PC-9 (cell line): ENCODE results near the gene MAST1. TPM values are rescaled to one million over a fixed set of nuclear protein-coding genes. Genes with fewer than 3 reads are reported as not detected.
A peak's percentile ranks its signal among the peaks of the same experiment; 100 is the strongest.

Experiments used
- BruUV-seq: library from RNA; stranded (reverse); fragments of 400-500 nt; replicated peaks from 2 replicates; lab custom pipeline; 2021; lab: Mats Ljungman, UMichigan
- CTCF ChIA-PET: fragments of 300-600 bp; sonication (Branson Sonifier 250); formaldehyde crosslinking; loops from one replicate; lab custom pipeline; 2022; ENCODE audit warnings: antibody characterized with exemption; lab: Charles Lee
- POLR2A ChIA-PET: fragments of 300-600 bp; sonication (Branson Sonifier 250); formaldehyde crosslinking; loops from one replicate; lab custom pipeline; 2022; ENCODE audit warnings: antibody characterized with exemption; ENCODE audit not compliant: unreplicated experiment; lab: Charles Lee
- DNase-seq, 2 experiments: peaks; one replicate each; pipeline versions ENCODE4 v3.0.0 to v3.0.0-alpha.2; 2015 to 2022; ENCODE audit warnings: mixed read lengths in 1 of 2
- H2AFZ ChIP-seq: fragments of 200-600 bp; sonication (generic); 2 replicates; pipeline ENCODE4 v1.8.1; 2017; ENCODE audit warnings: antibody characterized with exemption
- H3F3A ChIP-seq: fragments of 200-600 bp; sonication (generic); 2 replicates; pipeline ENCODE4 v1.8.1; 2017; ENCODE audit warnings: antibody characterized with exemption, mild to moderate bottlenecking, low read depth; ENCODE audit not compliant: insufficient read depth
- H3K27ac ChIP-seq: fragments of 200-600 bp; sonication (generic); 2 replicates; pipeline ENCODE4 v1.6.1; 2016; ENCODE audit warnings: mixed run types
- H3K27me3 ChIP-seq: fragments of 200-600 bp; sonication (generic); 2 replicates; pipeline ENCODE4 v1.6.1; 2016; ENCODE audit warnings: low read depth, mixed run types; ENCODE audit not compliant: insufficient read depth
- H3K36me3 ChIP-seq: fragments of 200-600 bp; sonication (generic); 2 replicates; pipeline ENCODE4 v1.6.1; 2016; ENCODE audit warnings: low read depth, mixed run types
- H3K4me1 ChIP-seq: fragments of 200-600 bp; sonication (generic); replicated peaks from 2 replicates; pipeline ENCODE4 v1.6.1; 2016; ENCODE audit warnings: mixed run types; ENCODE audit not compliant: insufficient read depth
- H3K4me2 ChIP-seq: fragments of 200-600 bp; sonication (generic); 2 replicates; pipeline ENCODE4 v1.6.1; 2017; ENCODE audit warnings: mixed run types
- H3K4me3 ChIP-seq: fragments of 200-600 bp; sonication (generic); 2 replicates; pipeline ENCODE4 v1.6.1; 2016; ENCODE audit warnings: mixed run types
- H3K79me2 ChIP-seq: fragments of 200-600 bp; sonication (generic); 2 replicates; pipeline ENCODE4 v1.6.1; 2017; ENCODE audit warnings: low read depth, mixed run types
- H3K9me2 ChIP-seq: fragments of 200-600 bp; sonication (generic); 2 replicates; pipeline ENCODE4 v1.8.1; 2017; ENCODE audit warnings: mild to moderate bottlenecking; ENCODE audit not compliant: insufficient read depth
- H3K9me3 ChIP-seq: fragments of 200-600 bp; sonication (generic); 2 replicates; pipeline ENCODE4 v1.8.1; 2016; ENCODE audit warnings: low read depth; ENCODE audit not compliant: insufficient read depth
- H4K20me1 ChIP-seq: fragments of 200-600 bp; sonication (generic); 2 replicates; pipeline ENCODE4 v1.8.1; 2017; ENCODE audit not compliant: insufficient read depth
- EZH2 ChIP-seq: fragments of 200-600 bp; sonication (generic); IDR thresholded peaks from 2 replicates; pipeline ENCODE4 v1.8.0; 2017; ENCODE audit warnings: antibody characterized with exemption, low read depth
- intact Hi-C: fragments of 100-400 bp; cut with micrococcal nuclease; formaldehyde crosslinking; loops from one replicate; pipeline ENCODE4 v1.10.0; 2022; ENCODE audit not compliant: unreplicated experiment
- total RNA-seq: library from RNA; stranded (reverse); gene quantifications from 2 replicates; pipeline ENCODE4 v1.2.3, GENCODE V29; 2021
- TF ChIP-seq, protein P1 (sequence below): fragments of 200-600 bp; sonication (generic); conservative IDR thresholded peaks from 2 replicates; pipeline ENCODE4 v1.6.1; 2017; ENCODE audit warnings: mixed run types, antibody characterized with exemption, mild to moderate bottlenecking, moderate library complexity

The MAST1 gene
- total RNA-seq, 1 experiment from 2014 or later = 11.9 TPM

DNA sequence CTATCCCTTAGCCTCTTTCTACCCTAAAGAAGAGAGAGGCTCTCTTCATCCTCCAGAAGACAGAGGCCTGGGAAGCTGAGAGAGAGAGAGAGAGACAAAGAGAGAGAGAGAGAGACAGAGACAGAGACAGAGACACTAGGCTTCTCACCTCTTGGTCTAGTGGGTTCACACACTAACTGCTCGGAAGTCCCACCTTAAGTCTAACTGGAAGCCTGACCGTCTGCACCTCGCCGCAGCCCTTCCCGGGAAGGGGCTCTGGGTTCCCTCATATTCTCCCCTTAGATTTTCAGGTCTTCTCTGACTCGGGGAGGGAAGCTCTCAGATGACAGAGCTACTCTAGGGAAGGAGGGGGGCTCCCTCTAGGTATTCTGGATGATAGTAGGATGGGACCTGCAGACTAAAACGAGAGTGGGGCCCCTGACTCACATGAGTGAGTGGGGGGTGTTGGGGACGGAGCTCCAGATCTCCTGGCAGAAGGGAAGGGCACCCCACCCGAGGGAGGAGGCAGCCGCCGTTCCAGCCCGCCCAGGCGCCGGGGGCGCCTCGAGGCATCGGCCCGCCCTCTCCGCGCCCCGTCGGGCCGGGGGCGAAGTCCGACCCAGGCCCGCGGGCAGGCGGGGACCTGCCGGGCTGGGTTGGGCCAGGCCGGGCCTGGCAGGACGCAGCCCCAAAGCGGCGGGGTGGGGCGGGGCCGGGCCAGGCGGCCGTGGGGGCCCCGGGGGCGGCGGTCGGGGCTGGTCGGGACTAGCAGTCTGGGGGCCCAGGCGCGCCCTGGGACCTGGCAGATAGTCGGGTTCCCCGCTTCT lies 49.0 kb upstream of the MAST1 start:
- peaks cover 79% of the 10 kb centered on the region for H3F3A ChIP-seq
- peaks cover 52% of the 10 kb centered on the region for H3K79me2 ChIP-seq
- peak in 1 of 2 experiments; percentile 42 for DNase-seq
- no peaks in the 10 kb centered on the region for H3K9me3 ChIP-seq
- ChIA-PET CTCF (interaction anchor here (0.6 kb wide), 2 partner anchors 23 to 34 kb away, joined by 3 to 8 read pairs; no protein-coding TSS in a partner anchor), POLR2A (interaction anchor here (0.5 to 1.8 kb wide), 7 partner anchors 11 to 328 kb away, joined by 3 to 18 read pairs (median 4); partner anchors contain the start of genes RNASEH2A, ZNF490 and ZNF791)
- H3K27ac ChIP-seq = peak overlapping the region; percentile 86
- intact Hi-C loops = loop anchor here (5.0 to 10.0 kb wide), 2 partner anchors 373 to 1056 kb away; no protein-coding TSS in a partner anchor
- no peaks in the 10 kb centered on the region for H3K27me3 ChIP-seq
- H3K36me3 ChIP-seq = no peaks in the 10 kb centered on the region; the same call in 1 of the 2 replicates
- H3K4me1 ChIP-seq = peaks cover 61% of the 10 kb centered on the region
- H2AFZ ChIP-seq = 0 out of 2 replicates have a peak overlapping the region, but pooled peaks have one; percentile 25
- BruUV-seq = no TSS peak
- H3K4me2 ChIP-seq = peak overlapping the region; percentile 91
- H4K20me1 ChIP-seq = peaks cover 18% of the 10 kb centered on the region
- peak overlapping the region; percentile 73 for H3K4me3 ChIP-seq
- TF ChIP-seq, protein P1, sequence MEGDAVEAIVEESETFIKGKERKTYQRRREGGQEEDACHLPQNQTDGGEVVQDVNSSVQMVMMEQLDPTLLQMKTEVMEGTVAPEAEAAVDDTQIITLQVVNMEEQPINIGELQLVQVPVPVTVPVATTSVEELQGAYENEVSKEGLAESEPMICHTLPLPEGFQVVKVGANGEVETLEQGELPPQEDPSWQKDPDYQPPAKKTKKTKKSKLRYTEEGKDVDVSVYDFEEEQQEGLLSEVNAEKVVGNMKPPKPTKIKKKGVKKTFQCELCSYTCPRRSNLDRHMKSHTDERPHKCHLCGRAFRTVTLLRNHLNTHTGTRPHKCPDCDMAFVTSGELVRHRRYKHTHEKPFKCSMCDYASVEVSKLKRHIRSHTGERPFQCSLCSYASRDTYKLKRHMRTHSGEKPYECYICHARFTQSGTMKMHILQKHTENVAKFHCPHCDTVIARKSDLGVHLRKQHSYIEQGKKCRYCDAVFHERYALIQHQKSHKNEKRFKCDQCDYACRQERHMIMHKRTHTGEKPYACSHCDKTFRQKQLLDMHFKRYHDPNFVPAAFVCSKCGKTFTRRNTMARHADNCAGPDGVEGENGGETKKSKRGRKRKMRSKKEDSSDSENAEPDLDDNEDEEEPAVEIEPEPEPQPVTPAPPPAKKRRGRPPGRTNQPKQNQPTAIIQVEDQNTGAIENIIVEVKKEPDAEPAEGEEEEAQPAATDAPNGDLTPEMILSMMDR = no peak; the same call in 1 of the 2 replicates
- TF ChIP-seq EZH2 = no peak
- no peaks in the 10 kb centered on the region for H3K9me2 ChIP-seq

DNA sequence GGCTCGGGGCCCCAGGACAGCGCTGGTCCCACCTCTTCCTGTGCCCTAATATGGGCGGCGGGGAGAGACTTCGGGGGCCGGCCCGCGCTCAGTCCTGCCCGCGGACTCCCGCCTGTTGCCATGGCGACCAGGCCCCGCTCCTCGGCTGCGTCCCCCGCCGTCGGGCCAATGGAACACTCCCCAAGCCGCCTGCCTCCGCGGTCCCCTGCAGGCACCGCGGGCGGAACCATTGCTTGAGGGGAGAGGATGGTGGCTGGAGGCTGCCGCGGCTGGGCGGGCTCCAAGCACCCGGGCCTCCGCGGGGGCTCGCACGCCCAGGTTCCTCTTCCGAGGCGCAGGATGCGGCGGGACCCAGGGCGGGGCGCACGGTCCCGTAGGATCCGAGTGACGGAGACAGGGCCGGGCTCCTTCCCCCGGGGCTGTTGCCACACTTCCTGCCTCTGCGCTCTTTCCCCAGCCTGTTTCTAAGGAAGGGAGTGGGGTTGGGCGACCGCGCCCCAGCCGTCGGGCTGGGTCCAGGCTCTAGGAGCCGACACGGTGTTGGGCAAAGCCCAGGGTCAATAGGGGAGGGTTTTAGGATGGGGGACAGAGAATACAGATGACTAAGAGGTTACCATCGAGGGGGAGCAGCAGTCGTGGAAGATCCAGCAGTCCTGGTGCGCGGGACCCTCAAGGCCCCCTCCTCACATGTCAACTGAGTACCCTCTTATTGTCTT lies 48.3 kb upstream of the MAST1 start:
- Histone ChIP-seq H2AFZ (no peak overlapping the region), H3K4me1 (peaks cover 61% of the 10 kb centered on the region)
- intact Hi-C loops = loop anchor here (5.0 to 10.0 kb wide), 2 partner anchors 372 to 1055 kb away; no protein-coding TSS in a partner anchor

More for the DNA sequence above, 48.3 kb upstream of the MAST1 start:
- H3F3A ChIP-seq = peaks cover 79% of the 10 kb centered on the region
- H3K27me3 ChIP-seq = no peaks in the 10 kb centered on the region
- H3K79me2 ChIP-seq = peaks cover 55% of the 10 kb centered on the region
- DNase-seq = peak; percentile 92 to 98
- TF ChIP-seq, protein P1 = no peak
- H3K9me2 ChIP-seq = no peaks in the 10 kb centered on the region
- POLR2A ChIA-PET = interaction anchor here (0.7 to 3.8 kb wide), 3 partner anchors 11 to 328 kb away, joined by 3 to 59 read pairs (median 18); no protein-coding TSS in a partner anchor
- no TSS peak for BruUV-seq
- H3K4me2 ChIP-seq = peak overlapping the region; percentile 91
- no peaks in the 10 kb centered on the region; the same call in 1 of the 2 replicates for H3K36me3 ChIP-seq
- peaks cover 18% of the 10 kb centered on the region for H4K20me1 ChIP-seq
- H3K4me3 ChIP-seq = peak overlapping the region; percentile 73; the same call in 1 of the 2 replicates
- CTCF ChIA-PET = no interaction called here
- H3K9me3 ChIP-seq = no peaks in the 10 kb centered on the region
- peak overlapping the region; percentile 86 for H3K27ac ChIP-seq
